ENCODE measurements around the gene ARID5B.

GRCh38 chr10:61992671-61993668, 91.5 kb downstream of the ARID5B start:
- TF ChIP-seq, protein P1, sequence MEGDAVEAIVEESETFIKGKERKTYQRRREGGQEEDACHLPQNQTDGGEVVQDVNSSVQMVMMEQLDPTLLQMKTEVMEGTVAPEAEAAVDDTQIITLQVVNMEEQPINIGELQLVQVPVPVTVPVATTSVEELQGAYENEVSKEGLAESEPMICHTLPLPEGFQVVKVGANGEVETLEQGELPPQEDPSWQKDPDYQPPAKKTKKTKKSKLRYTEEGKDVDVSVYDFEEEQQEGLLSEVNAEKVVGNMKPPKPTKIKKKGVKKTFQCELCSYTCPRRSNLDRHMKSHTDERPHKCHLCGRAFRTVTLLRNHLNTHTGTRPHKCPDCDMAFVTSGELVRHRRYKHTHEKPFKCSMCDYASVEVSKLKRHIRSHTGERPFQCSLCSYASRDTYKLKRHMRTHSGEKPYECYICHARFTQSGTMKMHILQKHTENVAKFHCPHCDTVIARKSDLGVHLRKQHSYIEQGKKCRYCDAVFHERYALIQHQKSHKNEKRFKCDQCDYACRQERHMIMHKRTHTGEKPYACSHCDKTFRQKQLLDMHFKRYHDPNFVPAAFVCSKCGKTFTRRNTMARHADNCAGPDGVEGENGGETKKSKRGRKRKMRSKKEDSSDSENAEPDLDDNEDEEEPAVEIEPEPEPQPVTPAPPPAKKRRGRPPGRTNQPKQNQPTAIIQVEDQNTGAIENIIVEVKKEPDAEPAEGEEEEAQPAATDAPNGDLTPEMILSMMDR (IDR thresholded peaks at IDR 0.05): peak in 1 of 5 experiments; percentile 8
- peak; percentile 78 to 84 (median 78) for TF ChIP-seq POLR2AphosphoS5 (IDR thresholded peaks at IDR 0.05)
- peak; percentile 95 for TF ChIP-seq EP300 (IDR thresholded peaks at IDR 0.05; ENCODE audit: low read depth)

Measured in transverse colon (tissue), 4 donors.